ENCODE measurements around the gene IRF2BP2.

Gene IRF2BP2

DNA sequence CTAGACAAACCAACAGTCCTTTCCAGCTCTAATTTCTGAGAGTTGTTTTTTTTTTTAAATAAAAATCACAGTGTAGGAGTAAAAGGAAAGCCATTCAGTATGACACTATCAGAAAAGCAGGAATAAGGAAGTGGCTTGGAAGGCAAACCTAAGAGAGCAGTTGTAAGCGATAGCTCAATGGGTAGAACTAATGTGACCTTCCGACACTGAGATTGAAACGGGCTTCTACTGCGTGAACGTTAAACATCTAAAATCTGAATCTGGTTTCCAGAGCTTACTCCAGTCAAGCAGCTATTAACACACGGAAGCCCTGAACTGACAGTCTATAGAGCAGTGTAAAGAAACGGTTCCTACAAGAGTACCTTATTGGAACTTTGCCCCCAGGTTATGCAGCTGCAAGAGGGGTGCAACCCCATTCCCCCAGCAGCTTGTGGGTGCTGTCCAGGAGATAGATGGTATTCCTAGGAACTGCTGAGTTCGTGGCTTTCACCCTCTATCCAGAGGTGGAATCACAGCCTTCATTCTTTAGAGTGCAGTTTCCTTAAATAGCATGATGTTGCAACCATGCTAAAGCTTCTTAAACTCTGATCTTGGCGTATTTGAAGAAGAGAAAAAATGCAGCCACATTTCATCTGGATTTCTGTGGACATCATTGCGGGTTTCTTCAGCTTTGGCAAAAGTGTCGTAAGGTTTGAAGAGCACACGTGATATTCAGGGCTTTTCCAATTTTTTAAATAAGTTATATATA is 3.3 kb upstream of the IRF2BP2 start:
- no peak for DNase-seq (ENCODE audit: low spot score)

GRCh38 chr1:234612352-234613127 is 2.6 kb upstream of the IRF2BP2 start:
- DNase-seq (ENCODE audit: low spot score): peak; percentile 99

- no peak for DNase-seq (ENCODE audit: low spot score)
Measured at GRCh38 chr1:234611847-234612351, 1.9 kb upstream of the IRF2BP2 start.

DNA sequence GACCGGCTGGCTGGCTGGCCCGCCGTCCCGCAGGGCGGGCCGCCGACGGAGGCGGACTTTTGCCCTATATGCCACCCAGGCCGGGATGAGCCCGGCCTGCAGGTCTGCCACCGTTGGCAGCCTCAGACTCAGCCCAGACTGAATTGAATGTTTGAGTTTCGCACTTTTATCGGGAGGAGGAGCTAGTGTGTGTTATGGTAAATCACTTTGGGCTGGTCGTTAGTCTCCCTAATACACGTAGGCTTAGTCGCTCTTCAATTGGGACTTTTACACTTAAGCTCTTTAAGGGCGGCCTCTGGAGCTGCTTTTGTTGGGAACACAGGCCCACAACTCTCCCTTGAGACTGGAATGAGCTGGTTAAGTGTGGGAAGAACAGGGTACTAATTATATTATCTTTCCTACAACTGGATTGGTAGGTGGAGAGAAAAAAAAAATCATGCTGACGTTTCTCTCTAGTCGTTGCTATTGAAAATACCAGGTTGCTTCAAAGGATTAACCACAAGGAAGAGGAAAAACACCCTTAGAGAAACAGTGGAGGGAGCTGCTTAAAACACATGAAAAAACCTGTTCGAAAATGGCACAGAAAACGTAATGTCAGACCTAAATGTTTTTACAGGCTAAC is 1.4 kb upstream of the IRF2BP2 start:
- peak; percentile 79 for DNase-seq (ENCODE audit: low spot score)

DNA sequence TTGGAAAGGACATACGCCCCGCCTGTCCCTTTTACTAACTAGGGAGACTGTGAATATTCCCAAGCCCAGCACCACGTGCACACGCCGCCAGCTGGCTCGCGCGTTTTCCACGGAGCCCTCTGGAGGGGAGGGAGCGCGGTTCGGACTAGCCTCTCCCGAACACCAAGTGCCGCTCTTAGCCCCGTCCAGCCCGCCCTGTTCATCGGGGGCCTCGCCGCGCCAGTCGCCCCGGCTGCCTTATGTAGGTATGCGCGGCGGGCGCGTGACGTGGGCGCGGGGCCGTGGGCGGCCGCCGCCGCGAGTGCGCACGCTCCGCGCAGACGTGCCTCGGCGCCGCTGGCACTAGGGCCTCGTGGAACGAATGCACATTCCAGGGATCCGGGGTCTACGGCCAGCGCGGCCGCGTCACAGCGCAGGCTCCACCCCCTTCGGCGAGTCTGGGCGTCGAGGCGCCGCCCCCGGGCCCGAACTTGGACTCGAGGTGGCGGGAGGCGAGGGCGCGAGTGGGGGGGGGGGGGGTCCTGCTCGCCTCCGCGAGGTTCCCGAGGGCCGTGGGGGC is 767 bp upstream of the IRF2BP2 start:
- DNase-seq (ENCODE audit: low spot score): peak; percentile 96

DNA sequence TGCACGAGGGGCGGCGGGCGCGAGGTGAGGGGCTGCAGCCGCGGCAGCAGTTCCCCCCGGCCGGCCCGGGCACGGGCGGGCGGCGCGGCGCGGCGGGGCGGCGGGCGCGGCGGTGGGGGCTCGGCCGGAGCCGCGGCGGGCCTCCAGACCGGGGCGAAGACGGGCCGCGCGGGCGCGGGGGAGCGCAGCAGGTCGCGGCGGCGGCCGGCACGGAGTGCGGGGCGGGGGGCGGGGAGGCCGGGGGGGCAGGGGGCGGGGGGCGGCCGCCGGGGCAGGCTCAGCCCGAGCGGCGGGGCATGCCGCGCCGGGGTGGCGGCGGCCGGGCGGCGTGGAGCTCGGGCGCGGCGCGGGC is 311 bp downstream of the IRF2BP2 start:
- DNase-seq (ENCODE audit: low spot score): no peak

- no peak for DNase-seq (ENCODE audit: low spot score)
Measured at GRCh38 chr1:234608911-234609690, 877 bp downstream of the IRF2BP2 start.

DNA sequence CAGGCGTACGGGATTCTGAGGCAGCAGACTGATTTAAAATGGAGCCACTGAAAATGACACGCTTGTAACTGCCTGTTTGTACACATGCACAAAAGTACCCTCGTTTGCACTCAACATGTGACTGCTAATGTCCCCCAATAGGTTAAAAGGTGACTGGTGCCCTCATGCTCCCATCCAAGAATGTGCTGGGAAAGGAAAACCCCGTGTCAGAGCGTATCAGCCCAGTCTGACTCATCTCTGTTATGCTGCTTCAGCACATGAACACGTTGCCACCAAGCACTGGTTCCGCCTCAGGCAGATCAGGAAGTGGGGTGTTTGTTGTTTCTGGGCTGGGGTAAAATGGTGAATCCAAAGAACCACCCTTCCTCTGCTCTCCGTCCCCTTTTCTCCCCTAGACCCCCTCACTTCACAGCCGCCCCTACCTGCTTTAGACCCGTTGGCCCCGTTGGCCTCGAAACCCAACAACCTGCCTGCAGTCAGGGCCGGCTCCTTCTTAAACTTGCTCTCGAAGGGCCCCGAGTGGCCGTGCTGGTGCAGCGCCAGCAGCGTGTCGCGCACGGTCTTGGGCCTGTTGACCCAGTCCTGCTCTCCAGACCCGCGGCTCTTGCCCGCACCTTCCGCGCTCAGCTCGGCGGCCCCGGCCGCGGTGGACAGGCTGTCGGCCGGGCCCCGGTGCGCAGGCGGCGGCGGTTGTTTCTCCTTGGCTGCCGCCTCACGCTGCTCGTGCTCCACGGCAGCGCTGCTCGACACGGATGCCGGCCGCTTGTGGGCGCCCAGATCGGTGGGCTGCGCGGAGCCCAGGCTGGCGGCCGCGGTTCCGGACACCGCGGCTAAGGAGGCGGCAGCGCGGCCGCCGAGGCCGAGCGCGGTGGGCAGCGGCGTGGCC is 1.7 kb downstream of the IRF2BP2 start:
- DNase-seq (ENCODE audit: low spot score): peak; percentile 85

- DNase-seq (ENCODE audit: low spot score): no peak
Measured at GRCh38 chr1:234607109-234608024, 2.6 kb downstream of the IRF2BP2 start.

- no peak for DNase-seq (ENCODE audit: low spot score)
Measured at GRCh38 chr1:234606784-234607108, 3.2 kb downstream of the IRF2BP2 start.

DNA sequence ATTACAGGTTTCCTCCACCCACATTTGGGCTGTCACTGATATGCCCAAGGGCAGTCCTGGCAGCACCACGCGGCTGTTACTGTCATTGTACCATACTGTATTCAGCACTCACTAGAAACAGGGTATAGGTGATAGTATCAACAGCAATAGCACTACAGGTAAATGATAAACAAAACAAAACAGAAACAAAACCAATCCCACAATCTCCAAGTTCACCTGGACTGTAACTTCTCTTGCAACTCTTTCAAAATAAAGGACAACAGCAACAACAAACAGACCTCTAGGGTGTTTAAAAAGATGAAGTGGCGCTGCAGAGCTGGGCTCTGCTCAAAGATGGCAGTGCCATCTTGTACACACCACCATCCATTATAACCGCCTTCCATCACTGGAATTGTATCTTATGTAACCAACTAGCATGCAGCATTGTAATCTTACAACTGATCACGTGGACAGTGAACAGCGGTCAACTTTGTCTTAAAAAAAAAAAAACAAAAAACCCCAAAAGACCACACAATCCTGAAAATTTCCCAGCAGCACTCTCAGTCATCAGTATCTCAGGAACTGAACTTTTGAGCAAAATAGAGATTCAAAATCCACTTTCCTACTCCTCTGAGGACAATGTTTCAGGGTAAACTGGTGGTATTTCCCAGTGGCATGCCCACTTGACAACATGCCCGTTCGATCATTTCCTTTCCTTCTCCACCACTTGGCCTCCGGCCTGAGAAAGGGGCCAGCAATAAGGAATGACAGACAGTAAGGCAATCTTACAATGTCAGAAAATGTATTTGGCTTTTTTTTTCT is 3.8 kb downstream of the IRF2BP2 start:
- no peak for DNase-seq (ENCODE audit: low spot score)

DNA sequence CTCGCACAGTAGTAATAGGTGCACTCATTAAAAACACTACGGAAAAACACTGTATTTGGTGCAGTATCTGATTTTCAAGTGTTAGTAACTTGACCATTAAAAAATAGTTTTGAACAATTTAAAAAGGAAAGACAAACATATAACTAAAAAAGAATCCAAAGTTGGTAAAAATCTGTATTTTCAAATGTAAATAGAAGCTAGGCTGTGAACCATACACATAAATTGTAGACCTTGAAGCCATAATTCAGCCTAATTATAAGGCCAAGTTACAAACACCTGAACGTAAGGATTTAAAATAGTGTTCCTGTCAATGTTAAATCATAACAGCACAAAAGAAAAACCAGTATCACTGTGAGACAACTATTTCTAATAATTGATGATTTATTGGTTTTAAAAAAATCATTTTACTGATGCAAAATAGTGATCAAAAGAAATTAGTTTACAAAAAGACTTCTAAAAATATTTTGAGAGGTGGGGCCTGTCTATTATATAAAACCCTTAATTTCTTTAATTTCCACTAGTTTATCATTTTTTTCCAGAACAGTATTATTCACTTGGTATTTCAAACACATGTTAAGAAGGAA is 4.5 kb downstream of the IRF2BP2 start:
- DNase-seq (ENCODE audit: low spot score): no peak

GRCh38 chr1:234604495-234605398 is 5.2 kb downstream of the IRF2BP2 start:
- DNase-seq (ENCODE audit: low spot score): no peak

DNA sequence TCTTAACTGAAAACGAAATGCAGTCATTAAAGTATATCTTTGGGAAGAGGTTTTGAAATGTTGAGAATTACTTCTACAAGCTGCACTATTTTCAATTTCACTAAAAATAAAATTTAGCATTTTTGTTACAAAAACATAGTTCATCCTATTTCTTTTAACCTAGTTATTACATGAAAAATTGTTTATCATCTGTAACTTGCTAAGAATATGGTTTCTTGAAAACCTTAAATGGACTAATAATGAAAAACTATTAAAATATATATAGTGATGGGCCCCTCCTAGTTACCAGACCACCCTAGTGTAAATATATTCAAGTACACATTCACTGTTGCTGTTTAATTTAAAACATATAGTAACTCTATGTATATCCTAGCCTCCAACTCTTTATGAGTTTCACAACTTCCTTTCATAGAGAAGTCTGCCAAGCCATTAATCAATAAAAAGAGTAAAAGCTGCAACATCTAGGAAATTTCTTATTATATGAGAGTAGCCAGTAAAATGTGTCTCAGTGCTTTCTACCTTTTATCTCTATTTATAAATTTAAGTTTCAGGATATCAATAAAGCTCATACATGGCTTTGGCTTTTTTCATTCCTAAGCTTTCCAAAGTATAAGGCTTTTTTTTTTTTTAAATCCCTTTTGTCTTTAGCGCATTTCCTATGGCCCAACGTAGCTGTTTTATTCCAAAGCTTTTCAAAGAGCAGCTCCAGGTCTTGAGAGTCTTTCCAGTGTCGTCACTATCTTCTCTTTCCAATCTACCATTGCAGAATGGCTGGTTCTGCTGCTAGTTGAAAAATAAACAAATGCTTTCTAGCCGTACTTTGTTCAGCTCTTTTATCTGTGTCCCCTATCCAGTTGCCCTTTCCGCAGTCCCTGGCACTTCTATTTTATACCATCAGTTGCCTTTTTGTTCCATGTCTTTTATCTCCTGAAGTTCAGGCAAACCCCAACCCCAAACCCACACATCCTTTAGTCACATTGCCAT is 6.5 kb downstream of the IRF2BP2 start:
- DNase-seq (ENCODE audit: low spot score): no peak

GRCh38 chr1:234602334-234603220 is 7.4 kb downstream of the IRF2BP2 start:
- no peak for DNase-seq (ENCODE audit: low spot score)

Measured in COLO829 (cell line).